Stimulated activated CD4-positive, alpha-beta T cell treated with anti-CD3 and anti-CD28 coated beads, Interleukin-1b, Interleukin-23, amount 100 ng/mL, for 48 hours (primary cell): ENCODE results near the gene PIM1.

Experiments
- DNase-seq: peaks from one replicate; pipeline ENCODE4 v3.0.0-alpha.2; 2020

The PIM1 gene

DNA sequence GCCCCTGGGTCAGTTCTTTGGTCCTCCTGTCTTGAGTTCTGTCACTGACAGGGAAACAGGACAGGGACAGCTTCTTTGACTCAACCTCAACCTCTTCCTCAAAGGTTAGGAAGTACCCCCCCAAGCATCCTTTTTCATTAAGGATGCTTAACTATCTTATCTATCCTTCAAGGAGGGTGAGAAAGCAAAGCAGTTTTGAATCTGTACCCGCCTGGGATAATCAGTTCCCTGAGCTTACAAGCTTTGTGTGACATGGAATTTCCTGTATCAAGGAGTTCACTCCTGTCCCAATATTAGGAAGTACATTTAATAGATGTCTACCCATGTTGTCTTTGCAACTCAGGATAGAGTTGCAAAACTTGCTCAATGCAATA lies 31.1 kb upstream of the PIM1 start:
- no peak for DNase-seq

DNA sequence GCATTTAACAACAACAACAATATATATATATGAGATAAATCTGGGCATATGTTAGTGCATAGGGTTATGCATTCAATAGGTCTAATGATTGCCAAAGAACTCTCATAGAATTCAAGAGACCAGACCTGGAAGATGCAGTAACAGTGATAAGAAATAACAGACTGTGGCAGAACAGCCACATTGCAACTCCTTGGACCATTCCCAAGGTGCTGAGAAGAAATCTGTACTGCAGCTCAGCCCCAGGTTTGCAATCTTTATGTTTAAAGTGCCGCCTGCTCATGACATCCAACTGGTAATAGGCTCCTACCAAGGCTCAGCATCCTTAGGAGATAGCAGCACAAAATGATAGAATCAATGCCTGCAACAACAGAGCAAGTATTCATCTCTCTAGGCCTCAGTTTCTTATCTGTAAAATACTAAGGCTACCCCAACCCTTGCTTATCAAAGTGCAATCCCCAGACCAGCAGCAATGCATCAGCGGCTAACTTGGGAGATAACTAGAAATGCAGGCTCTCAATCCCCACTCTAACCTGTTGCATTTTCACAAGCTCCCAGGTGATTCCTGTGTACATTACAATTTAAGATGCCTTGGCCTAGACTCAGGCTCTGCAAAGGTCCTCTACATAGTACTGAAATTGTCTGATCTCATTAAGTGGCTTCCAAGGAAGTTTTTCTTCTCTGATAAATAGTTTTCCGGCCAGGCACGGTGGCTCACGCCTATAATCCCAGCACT lies 30.6 kb upstream of the PIM1 start:
- DNase-seq: no peak

DNA sequence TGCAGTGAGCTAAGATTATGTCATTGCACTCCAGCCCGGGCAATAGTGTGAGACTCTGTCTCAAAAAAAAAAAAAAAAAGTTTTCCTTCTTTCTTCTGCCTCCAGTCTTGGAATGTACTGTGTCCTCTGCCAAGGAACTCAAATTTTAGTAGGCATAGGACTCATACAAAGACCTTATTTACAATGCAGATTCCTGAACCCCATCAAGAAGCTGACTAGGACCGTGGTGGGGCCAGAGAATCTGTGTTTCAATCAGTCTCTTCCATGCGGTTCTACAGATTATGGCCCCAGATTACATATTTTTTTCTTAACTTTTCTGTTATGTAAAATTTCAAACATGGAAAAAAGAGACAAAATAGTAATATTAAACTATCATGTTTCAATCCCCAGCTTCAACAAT lies 29.8 kb upstream of the PIM1 start:
- no peak for DNase-seq

DNA sequence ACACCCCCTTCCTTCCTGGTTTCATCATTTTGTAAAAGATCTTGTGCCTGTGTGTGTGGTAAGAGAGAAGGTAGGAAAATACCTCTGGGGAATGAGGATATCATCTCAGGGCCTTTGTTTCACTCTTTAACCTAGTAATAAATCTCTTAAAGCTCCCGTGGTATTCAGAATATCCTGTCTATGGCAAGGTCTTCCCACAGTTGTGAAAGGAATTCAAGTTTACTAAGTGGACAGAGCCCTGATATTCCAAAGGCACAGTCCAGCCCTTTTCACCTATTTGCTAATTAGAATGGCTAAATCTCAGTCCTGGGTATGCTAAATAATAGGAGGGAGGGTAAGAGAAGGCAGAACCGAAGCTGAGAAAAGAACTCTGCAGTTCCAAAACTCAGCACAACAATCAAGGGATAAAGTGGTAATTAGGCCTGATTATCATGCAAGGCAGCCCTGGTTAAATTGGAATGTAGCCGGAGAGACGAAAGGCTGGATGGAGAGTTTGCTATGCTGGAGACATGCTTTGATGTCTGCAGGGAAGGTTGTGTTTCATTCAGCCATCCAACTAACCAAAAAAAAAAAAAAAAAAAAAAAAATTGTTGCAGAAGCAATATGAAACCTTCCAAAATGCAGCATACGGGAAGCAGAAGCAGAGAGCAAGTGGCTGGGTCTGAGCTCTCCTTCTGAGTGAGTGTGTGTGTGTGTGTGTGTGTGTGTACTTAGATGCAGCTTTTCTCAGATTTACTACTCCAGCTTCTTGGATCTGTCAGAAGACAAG lies 28.5 kb upstream of the PIM1 start:
- DNase-seq: peak; percentile 21

DNA sequence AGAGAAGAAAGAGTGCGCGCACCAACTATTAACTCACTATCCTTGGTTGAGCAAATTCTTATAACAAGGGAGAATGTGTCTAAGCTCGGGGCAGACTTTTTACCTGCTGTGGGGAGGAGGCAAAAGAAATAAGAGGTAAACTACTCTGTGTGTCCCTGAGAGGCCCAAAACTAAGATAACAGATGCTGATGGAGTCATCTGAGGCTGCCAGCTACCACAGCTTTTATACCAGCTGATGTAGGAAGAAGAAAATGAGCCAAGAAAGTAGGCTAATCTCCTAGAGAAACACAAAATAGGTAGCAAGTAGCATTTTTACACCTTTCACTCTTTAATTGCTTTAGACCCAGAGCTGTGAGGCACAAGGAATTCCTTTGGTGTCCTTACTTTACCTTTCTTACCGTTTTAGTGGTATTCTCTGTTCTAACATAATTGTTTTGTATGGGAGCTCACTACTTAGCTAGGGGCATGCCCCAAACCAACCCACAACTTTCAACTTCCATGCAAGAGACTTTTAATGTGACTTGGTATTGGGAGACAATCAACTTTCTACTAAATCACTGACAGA lies 27.8 kb upstream of the PIM1 start:
- no peak for DNase-seq

DNA sequence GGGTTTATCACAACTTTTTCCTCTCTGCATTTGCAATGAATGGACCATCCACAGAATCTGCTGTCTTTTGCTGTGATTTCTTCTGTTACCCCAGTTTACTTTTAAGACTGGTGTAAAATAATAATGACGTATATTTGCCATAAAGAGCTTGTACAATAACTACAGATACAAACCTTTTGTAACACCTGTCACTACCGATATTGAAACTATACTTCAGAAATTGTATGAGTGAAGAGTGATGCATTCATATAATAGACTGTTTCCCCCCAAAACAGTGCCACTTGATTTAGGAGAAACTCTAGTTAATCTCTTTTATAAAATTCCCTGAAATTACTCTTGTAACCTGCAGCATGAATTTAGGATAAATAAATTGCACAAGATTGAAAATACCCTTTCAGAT lies 26.4 kb upstream of the PIM1 start:
- no peak for DNase-seq

DNA sequence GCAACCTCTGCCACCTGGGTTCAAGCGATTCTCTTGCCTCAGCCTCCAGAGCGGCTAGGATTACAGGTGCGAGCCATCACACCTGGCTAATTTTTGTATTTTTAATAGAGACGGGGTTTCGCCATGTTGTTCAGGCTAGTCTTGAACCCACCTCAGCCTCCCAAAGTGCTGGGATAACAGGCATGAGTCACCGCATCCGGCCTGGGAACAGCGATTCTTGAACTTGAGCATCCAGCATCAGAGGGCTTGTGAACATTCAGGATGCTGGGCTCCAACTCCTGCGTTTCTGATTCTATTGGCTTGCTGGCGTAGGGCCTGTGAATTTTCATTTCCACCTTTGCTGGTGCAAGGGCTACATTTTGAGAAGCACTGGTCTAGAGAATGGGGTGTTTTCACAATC lies 24.5 kb upstream of the PIM1 start:
- no peak for DNase-seq

DNA sequence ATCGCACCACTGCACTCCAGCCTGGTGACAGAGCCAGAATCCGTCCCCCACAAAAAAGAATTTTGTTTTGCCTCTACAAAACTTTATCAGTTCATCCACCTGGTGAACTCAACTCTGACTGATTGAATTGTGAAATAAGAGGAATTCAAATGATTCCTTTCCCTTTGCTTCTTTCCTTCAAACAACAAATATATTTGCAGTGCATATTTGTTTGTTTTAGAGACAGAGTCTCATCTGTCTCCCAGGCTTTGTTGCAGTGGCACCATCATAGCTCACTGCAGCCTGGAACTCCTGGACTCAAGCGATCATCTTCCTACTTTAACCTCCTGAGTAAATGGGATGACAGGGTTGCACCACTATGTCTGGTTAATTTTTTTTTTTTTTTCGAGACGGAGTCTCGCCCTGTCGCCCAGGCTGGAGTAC lies 23.2 kb upstream of the PIM1 start:
- no peak for DNase-seq

DNA sequence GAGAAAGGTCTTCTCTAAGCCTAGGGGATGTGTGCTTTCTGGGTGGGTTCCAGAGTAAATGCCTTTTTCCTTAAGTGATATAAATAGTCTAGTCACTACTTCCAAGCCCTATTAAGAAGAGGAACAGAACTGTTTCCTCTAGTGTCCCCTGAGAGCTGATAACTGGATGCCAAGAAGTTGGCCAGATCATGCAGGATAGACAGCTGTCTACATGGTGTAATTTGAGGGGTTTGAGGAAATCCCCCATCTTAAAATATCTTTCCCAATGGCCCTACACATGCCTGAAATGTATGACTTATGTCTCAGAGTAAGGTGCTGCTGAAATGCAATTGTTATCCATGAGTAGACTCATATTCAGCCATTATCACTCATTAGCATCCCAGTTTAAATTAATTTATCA lies 20.2 kb upstream of the PIM1 start:
- no peak for DNase-seq

DNA sequence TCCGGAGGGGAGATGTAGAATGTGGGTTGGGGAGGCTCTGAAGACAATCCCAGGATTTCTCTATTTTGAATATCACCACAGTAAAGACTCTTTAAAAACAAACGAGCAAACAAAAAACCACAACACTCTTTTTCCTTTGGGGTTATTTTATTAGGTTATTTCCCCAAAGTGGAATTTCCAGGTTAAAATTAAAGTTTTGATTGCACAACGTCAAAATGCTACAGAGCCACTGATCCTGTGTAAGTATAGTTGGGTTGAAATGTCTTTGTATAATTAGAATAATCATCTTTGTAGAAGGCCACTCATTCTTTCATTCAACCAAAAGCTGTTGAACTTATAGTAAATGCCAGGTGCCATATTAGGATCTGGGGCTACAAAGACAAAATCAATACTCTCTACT lies 19.6 kb upstream of the PIM1 start:
- DNase-seq: no peak

DNA sequence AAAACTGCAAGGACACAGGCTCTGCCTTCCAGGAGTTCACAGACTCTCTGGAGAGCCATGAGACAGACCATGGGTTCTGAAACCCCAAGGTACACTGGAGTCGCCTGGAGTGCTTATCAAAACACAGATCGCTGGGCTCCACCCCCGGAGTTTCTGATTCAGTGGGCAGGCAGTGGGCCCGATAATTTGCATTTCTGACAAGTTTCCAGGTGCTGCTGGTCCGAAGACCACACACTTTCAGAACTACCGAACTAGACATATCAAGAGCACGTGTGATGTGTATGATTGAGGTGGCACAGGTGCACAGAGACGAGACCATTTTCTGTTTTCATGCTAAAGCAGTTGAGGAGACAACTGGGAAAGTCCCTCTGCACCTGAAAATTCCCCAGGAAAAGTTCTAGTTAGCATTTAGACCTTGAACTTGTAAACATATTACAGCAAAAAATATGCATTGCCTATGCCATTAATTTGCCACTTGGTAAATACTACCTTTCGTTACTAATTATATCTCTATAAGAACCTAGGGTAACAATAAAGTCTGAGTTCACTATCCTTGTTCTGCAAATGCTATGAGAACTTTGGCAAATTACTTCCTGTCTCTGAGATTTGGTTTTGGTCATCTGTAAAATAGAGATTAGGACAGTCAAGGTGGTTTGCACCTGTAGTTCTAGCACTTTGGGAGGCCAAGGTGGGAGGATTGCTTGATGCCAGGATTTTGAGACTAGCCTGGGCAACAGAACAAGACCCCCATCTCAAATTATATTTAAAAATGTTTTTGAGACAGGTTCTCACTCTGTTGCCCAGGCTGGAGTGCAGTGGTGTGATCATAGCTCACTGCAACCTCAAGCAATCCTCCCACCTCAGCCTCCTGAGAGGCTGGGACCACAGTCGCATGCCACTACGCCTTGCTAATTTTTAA lies 14.3 kb upstream of the PIM1 start:
- peak; percentile 81 for DNase-seq

DNA sequence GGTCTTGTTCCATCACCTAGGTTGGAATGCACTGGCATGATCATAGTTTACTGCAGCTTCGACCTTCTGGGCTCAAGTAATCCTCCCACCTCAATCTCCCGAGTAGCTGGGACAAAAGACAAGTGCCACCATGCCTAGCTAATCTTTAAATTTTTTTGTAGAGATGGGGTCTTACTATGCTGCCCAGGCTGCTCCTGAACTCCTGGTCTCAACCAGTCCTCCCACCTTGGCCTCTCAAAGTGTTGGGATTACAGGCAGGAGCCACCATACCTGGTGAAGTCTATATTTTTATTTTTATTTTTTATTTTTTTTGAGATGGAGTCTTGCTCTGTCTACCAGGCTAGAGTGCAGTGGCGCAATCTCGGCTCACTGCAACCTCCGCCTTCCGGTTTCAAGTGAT lies 11.4 kb upstream of the PIM1 start:
- no peak for DNase-seq

DNA sequence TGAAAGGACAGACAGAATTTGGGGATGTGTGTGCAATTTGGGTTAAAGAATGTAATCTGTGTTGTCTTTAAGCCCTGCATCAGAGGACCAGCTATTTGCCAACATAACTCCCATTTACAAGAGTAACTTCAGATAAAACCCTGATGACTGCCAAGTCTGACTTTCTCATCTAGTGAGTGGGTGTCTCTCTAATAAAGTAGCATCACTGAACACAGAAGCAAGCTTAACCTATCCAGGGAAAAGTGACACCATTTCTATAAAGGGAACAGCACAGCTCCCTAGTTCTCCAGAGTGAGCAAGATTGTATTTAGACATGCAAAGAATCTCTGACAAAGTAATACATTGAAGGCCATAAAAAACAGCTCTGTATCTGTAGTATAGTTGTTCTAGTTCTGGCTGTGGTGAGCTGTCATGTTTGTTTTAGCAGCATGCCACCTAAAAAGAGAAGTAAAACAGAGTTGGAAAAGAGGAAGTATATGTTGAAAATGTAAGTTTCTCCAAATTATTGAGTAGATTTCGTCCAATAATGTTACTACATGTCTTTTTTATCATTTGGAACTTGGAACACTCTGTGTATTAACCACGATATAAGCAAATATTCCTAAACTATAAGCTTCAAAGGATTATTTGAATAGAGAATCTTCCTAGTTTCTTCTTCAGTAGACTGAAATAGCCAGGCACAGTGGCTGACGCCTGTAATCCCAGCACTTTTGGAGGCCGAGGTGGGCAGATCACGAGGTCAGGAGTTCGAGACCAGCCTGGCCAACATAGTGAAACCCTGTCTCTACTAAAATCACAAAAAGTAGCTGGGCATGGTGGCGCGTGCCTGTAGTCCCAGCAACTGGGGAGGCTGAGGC lies 8.8 kb upstream of the PIM1 start:
- DNase-seq: no peak

DNA sequence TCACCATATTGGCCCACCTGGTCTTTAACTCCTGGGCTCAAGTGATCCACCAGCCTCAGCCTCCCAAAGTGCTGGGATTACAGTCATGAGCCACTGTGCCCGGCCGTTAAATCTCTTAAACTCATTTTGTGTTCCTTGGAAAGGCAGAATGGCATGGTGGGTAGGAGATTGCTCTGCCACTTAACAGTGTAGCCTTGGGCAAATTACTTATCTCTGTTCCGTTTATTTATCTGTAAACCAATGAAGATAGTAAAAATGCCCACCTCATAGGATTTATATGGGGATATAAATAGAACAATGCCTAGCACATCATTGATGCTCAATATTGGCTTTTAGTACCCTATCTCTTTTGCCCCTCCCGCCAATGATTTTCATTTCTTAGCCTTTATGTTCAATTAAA lies 7.2 kb upstream of the PIM1 start:
- no peak for DNase-seq

DNA sequence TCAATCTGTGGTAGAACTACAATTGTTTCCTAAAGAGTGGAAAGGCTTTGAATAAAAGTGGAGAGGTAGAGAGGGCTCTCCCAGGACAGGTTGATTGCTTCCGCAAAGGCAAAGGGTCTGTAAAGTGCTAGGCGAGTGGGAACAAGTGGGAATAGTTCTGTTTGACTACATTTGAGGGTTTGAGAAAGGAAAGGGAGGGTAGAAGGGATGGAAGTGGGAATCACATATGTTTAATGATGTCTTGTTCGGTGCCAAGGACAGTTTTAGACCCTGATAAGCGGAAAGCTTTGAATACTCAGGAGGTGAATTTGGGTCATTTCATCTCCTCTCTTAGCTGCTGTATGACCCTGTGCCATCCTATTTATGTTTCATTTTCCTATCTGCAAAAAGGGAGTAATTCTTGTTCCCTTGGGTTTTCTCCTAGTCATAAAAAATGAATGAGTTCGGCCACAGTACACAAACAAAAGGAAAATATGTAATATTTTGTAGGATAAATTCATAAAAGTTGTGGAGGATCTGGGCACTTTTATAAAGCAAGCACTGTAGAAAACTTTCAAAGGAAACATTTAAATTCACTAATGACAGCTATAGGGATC lies 1.7 kb upstream of the PIM1 start:
- no peak for DNase-seq

DNA sequence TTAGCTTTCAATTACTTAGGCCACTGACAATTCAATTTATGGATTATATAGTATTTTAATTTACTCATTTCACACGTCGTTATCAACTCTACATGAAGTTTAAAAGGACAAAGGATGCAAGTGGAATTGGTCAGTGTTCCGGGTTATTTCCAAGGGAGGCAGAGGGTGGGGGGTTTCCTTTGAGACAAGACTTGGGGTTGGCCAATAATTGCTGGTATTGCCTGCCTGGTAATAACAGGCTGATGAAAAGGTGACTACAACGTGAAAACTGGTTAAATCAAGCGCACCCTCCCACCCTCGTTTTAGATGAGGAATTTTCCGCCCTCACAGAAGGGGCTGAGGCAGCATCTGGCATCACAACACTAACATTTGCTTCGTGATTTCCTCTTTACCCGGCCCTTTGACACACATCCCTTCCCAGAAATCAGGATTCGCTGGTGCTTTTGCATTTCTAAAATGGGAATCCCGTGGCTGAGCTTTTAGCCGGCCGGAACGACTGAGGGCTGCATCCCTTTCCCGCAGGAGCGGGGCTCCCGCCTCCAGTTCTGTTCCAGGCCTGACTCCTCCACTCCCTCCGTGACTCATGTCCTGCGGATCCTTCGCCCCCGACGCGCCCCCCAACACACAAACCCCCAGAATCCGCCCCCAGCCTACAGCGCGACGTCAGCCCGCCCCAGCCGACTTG lies 999 bp upstream of the PIM1 start:
- DNase-seq: peak; percentile 48

DNA sequence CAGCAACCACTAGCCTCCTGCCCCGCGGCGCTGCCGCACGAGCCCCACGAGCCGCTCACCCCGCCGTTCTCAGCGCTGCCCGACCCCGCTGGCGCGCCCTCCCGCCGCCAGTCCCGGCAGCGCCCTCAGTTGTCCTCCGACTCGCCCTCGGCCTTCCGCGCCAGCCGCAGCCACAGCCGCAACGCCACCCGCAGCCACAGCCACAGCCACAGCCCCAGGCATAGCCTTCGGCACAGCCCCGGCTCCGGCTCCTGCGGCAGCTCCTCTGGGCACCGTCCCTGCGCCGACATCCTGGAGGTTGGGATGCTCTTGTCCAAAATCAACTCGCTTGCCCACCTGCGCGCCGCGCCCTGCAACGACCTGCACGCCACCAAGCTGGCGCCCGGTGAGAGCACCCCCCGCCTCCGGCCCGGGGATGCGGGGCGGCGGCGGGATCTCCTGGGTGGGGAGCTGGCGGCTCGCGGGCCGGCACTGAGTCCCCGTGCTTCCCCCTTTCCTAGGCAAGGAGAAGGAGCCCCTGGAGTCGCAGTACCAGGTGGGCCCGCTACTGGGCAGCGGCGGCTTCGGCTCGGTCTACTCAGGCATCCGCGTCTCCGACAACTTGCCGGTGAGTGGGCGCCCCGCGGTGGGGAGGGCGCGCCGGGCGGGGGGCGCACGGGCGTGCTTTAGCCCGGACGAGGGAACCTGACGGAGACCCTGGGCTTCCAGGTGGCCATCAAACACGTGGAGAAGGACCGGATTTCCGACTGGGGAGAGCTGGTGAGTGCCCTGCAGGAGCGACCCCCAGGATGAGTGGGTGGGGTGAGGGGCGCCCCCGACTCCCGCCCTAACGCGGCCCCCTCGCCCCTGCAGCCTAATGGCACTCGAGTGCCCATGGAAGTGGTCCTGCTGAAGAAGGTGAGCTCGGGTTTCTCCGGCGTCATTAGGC lies 585 bp downstream of the PIM1 start:
- DNase-seq: peak; percentile 59

DNA sequence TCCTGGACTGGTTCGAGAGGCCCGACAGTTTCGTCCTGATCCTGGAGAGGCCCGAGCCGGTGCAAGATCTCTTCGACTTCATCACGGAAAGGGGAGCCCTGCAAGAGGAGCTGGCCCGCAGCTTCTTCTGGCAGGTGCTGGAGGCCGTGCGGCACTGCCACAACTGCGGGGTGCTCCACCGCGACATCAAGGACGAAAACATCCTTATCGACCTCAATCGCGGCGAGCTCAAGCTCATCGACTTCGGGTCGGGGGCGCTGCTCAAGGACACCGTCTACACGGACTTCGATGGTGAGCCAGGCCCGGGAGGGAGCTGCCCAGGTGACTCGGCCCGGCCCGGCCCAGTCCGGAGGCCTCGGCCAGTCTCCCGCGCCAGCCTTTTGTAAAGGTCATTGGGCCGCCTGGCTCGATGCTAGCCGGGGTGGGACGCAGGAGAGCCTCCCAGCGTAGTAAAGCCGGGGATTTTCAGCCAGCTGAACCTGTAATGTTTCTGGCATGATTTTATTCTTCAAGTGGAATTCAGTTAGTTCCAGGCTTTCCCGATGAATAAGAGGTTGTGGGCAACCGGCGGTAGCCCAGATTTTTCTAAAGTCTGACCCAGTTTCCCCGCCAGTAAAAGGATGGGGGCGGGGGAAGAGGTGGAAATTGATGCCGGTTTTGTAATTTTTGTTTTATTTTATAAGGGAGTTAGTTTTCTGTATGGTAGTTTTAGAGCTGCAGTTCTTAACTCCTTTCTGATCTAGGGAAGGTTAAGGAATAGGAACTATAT lies 1.4 kb downstream of the PIM1 start:
- peak; percentile 37 for DNase-seq
